ENCODE data around the gene MACROD2. TPM values are rescaled to one million over a fixed set of nuclear protein-coding genes. Genes with fewer than 3 reads are reported as not detected.
"Not testable (repeated sequence)": the region's sequence is repeated elsewhere in the genome, so short reads cannot be mapped to it uniquely, and the experiment has no call there.

MACROD2 gene
- total RNA-seq, 1 donor from 2014 or later = 17.1 TPM

DNA sequence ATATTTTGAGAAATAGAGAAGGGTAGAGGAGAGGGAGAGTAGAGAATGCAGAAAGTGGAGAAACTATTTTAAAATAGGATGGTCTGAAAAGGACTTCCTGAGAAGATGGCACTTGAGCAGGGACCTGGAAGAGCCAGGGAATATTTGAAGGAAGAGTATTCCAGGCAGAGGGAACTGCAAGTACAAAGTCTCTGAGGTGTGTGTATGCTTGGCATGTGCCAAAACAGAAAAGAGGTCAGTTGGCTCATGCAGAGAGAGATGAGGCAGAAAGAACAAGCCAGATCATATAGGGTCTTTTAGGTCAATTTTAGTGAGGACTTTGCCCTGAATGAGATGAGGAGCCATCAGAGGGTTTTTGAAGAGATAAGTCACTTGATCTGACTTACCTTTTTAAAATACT is 196.2 kb downstream of the MACROD2 start:
- DNase-seq (ENCODE audit: low spot score) = no peak

DNA sequence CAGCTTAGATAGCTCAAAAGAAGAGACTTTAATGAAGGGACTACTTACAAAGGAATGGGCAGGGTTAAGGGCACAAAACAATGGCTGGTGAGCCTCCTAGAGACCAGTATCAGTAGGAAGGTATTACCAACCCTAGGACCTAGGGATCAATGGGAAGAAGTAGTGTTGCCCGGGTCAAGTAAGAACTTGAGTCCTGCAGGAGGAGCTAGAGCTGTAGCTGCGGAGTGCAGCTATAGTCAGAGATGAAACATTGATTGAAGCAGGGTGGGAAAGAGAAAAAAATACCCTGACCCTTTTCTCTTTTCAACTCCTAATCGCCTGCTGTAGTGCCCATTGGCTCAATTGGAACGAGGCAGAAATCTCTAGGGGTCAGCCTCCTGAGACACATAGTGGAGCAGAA is 198.1 kb downstream of the MACROD2 start:
- DNase-seq (ENCODE audit: low spot score) = no peak

DNA sequence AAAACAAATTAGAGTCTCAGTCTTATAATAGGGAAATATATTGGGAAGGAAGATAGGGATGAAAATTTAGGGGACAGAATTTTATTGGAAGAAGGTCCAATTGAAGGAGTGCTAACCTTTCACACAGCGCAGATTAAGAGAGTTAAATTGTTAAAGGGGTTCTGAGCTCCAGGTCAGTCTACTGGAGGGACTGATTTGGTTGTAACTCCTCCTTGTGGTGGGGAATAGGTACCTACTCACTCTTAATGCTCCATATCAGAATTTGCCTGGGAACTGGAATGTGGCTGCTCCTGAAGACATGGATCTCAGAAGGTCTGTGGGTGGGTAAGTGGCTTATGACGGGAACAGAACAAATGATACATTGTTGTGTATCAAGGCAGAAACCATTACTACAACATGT is 198.6 kb downstream of the MACROD2 start:
- DNase-seq (ENCODE audit: low spot score) = no peak

DNA sequence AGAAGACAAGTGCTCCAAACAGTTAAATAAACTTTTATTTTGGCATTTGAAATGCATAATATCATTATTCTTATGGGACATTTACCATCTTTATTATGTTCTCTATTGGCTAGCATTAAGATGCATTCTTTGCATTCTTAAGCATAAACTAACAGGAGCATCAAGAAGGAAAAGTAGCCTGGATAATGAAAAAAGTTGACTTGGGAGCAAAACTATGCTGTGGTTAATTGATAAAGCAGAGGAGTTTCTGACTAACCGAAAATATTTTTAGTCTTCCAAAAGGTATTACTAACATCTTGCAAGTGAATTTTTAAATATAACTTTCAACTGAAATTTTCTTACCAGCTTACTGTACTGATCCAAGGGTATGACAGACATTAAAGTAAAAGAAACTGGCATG is 201.8 kb downstream of the MACROD2 start:
- no peak for DNase-seq (ENCODE audit: low spot score)

DNA sequence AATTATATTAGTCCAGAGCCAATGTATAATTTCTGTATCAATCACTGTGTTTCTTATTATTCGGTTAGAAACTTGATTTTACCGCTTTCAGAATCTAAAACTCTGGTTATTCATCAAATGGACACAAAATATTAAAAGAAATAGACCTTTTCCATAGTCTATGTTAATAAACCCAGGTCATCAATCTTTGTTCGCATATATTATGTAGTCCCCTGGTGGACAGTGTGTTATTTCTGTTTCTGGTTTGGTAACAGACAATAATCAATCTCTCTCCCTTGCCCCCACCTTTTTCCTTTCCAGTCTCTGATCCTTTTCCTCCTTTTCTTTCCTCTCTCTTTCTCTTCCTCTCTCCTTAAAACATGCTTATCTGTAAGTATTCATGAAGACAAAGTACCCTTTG is 203.1 kb downstream of the MACROD2 start:
- no peak for DNase-seq (ENCODE audit: low spot score)

DNA sequence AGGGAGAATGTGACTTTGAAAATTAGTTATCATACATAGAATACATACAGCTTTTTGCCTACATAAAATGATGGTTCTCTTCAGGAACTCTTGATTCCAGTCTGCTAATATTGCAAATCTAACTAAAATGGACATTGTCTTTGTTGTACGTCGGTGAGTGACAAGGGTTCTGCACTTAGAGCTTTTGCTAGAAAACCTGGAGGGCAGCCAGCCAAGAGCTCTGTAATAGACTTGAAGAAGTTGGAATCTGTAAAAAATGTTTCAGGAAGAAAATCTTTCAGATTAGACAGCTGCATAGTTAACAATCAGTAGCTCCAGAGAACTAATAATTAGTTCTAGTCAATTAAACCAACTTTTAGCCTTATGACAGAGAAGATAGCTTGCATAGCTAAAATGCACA is 203.8 kb downstream of the MACROD2 start:
- no peak for DNase-seq (ENCODE audit: low spot score)

DNA sequence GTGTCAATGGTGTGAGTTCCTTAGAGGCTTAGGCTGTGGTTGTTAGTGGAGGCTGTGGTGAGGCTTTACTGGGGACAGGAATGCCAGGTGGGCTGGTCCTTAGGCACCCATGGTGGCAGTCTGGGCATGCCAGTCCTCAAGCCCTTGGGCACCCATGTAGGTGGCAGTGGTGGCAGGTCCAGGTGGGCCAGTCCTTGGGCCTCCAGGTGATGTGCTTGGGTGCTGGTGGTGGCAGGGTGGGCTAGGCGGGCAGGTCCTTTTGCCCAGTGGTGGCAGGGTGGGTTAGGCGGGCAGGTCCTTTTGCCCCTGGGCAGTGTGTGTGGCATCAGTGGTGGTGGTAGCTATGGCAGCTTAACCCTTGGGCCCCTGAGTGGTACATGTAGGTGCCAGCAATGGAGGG is 208.3 kb downstream of the MACROD2 start:
- DNase-seq (ENCODE audit: low spot score) = no peak

DNA sequence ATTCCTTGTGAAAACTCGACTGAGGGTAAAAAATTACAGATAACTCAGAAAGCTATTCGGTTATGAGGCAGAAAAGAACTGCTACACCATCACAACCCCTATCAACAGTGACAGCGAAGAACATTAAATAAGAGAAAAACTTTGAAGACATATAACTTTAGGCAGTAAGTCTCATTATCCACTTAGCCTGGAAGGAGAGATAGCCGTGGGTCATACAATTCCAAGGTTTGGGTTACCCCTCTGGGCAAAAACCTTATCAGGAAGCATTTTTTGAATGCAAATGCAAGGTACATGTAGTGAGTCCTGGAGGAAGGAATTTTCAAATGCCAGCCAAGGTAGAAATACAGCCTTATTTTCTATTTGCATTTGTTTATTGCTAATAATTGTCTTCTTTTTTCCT is 212.3 kb downstream of the MACROD2 start:
- no peak for DNase-seq (ENCODE audit: low spot score)

DNA sequence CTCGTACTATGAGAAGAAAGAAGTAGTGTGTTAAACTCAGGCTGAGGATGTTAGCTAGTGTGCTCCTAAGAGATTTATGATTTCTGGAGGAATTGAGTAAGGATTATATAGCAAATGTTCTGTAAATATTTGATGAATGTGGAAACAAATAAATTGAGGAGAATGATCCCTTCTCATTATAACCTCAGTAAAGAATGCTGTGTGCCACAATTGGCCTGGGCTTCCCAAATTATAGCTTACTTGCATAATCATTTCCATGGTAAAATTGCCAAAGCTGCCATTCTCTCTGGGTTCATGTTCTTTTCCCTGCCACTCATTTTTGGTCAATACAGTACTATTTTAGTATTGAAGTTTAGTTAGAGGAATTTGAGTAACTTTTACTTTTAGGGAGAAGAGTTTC is 213.6 kb downstream of the MACROD2 start:
- DNase-seq (ENCODE audit: low spot score) = no peak

DNA sequence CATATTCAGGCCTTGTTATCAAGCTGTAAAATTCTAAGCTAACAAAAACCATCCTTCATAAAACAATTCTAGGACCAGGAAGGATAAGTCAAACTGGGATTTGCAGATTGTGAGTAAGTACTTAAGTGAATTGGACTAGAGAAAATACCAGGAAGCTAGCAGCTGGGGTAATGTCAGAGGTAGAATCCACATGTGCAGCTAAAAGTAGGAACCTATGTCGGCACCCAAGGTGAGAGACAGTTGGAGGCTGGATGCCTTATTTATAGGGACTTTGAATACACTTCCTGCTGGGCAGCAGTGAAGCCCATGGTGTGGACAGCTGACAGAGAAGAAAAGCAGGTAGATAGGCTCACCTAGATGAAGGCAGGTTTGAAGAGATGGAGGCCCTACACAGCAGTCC is 214.8 kb downstream of the MACROD2 start:
- no peak for DNase-seq (ENCODE audit: low spot score)

DNA sequence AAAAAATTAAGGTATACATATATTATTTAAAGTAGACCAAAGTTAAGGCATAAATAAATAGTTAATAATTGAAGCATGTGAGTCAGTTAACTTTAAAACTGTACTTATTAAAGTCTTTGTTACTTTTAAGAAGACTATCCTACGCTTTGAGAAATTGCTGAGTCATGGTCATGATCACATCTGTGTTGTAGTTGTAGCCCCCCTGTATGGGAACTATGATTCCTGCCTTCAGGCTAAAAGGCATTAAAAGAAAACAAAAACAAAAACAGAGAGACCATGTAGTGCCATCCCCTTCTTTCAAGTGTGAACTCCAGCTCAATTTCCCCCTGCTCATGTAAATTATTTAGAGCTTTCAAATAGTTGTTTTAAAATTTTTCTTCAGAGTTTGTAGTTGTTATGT is 218.7 kb downstream of the MACROD2 start:
- DNase-seq (ENCODE audit: low spot score) = no peak

DNA sequence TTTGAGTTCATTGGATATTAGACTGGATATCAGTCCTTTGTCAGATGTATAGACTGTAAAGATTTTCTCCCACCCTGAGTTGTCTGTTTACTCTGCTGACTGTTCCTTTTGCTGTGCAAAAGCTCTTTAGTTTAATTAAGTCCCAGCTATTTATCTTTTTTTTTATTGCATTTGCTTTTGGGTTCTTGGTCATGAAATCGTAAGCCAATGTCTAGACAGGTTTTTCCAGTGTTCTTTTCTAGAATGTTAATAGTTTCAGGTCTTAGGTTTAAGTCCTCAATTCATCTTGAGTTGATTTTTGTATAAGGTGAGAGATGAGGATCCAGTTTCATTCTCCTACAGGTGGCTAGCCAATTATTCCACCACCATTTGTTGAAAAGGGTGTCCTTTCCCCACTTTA is 220.6 kb downstream of the MACROD2 start:
- DNase-seq (ENCODE audit: low spot score) = not testable (repeated sequence)

DNA sequence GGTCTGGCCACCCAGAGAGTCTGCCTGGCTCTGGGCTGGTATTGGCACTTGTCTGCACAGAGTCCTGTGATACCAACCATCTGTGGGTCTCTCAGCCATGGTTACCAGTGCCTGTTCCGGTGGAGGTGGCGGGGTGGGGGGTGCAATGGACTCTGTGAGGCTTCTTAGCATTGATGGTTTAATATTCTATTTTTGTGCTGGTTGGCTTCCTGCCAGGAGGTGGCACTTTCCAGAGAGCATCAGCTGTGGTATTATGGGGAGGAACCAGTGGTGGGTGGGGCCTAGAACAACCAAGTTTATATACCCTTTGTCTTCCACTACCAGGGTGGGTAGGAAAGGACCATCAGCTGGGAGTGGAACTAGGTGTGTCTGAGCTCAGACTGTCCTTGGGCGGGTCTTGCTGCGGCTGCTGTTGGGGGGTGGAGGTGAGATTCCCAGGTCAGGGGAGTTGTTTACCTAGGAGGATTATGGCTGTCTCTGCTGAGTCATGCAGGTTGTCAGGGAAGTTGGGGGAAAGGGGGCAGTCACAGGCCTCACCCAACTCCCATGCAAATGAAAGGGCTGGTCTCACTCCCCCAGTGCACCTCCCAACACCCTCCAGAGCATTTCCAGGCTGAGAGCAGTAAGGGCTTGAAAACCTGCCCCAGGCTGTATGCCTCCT is 224.6 kb downstream of the MACROD2 start:
- DNase-seq (ENCODE audit: low spot score) = no peak

DNA sequence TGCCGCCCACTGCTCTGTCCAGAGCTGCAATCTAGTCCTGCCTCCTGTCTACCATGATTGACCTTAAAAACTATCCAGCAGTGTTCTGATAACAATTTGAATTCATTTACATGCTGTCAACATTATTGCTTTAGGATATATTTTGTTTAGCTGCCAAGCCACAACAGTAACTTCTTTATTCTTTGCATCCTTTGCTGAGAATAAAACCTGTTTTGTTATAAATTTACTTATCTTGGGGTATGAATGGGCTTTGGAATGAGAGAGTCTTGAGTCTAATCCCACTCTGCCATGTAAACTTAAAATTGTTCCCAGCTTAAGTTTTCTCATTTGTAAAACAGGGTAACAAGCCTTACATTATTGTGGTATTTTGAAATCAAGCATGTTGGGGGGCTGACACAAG is 225.7 kb downstream of the MACROD2 start:
- DNase-seq (ENCODE audit: low spot score) = no peak

DNA sequence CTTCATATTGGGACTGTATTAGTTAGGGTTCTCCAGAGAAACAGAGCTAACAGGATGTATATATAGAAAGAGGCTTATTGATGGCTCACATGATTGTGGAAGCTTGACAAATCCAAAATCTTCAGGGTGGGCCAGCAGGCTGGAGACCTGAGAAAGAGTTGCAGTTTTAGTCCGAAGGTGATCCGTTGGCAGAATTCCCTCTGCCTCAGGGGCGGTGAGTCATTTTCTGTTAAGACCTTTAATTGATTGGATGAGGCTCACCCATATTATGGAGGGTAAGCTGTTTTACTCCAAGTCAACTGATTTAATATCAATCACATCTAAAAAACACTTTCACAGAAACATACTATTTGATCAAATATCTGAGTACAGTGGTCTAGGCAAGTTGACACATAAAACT is 228.5 kb downstream of the MACROD2 start:
- DNase-seq (ENCODE audit: low spot score) = no peak

DNA sequence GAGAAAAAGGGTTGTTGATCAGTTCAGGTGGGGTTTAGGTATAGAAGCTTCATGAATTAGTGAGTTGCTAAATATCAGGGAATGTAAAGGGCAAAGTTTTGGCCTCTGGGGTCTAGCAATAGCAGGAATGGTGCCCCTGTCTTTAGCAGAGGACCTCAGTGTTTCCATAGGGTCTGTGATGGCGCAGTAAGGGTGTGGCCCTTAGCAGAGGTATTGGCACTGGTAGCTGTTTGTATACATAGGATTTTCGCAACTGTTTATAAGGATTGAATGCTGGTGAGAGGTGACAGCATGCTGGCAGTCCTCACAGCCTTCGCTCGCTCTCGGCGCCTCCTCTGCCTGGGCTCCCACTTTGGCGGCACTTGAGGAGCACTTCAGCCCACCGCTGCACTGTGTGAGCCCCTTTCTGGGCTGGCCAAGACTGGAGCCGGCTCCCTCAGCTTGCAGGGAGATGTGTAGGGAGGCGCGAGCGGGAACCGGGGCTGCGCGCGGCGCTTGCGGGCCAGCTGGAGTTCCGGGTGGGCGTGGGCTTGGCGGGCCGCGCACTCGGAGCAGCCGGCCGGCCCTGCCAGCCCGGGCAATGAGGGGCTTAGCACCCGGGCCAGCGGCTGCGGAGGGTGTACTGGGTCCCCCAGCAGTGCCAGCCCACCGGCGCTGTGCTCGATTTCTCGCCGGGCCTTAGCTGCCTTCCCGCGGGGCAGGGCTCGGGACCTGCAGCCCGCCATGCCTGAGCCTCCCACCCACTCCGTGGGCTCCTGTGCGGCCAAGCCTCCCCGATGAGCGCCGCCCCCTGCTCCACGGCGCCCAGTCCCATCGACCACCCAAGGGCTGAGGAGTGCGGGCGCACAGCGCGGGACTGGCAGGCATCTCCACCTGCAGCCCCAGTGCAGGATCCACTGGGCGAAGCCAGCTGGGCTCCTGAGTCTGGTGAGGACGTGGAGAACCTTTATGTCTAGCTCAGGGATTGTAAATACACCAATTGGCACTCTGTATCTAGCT is 231.0 kb downstream of the MACROD2 start:
- not testable (repeated sequence) for DNase-seq (ENCODE audit: low spot score)

DNA sequence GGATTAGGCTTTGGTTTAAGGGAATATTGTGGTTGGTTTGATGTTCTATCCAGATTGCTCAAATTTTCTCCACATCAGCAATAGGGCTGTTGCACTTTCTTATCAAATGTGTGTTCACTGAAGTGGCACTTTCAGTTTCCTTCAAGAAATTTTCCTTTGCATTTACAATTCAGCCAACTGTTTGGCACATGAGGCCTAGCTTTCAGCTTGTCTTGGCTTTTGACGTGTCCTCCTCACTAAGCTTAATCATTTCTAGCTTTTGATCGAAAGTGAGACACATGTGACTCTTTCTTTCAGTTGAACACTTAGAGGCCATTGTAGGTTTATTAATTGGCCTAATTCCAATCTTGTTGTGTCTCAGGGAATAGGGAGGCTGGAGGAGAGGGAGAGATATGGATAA is 237.3 kb downstream of the MACROD2 start:
- DNase-seq (ENCODE audit: low spot score) = no peak

DNA sequence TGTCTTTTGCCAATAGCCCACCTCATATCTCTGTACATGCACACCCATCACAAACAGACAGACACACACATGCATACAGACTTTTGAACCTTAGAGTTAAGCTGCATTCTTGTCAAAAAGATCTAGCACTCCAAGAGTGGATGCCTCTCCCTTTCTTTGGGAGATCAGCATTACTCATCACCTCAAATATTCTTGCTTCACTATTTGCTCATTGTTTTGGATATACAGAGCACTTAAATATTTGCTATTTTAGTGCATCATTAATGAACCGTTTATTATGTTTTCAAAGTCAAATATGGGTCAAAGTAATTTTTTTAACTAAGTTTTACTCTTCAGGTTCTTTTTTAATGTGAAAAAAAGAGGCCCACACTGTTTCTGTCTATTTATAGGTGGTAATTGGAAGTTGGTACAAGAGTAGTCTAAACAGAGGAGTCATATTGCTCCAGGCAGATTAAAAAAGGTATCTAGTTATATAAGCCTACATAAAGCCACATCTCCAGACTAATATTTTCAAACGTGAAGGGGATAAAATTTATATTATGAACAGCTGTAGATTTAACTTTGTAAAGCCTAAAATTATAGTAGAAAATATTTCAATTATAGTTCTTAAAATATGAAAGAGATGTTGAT is 239.5 kb downstream of the MACROD2 start:
- no peak for DNase-seq (ENCODE audit: low spot score)

DNA sequence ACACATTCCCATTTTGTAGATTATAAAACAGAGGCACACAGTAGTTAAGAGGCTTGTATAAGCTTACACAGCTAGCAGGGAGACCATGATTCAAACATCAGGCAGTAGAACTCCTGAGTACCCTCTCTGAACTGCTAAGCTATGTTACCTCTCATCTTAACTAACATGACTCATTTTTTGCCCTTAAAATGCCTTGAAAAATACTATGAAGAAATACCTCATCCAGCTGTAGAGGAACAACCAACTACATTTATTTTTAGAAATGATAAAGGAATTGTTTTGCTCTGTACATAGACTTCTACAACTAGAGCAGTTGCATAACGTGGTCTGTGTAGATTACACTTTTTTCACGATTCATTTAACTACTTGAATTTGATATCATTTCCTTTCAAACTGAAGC is 240.0 kb downstream of the MACROD2 start:
- DNase-seq (ENCODE audit: low spot score) = no peak

DNA sequence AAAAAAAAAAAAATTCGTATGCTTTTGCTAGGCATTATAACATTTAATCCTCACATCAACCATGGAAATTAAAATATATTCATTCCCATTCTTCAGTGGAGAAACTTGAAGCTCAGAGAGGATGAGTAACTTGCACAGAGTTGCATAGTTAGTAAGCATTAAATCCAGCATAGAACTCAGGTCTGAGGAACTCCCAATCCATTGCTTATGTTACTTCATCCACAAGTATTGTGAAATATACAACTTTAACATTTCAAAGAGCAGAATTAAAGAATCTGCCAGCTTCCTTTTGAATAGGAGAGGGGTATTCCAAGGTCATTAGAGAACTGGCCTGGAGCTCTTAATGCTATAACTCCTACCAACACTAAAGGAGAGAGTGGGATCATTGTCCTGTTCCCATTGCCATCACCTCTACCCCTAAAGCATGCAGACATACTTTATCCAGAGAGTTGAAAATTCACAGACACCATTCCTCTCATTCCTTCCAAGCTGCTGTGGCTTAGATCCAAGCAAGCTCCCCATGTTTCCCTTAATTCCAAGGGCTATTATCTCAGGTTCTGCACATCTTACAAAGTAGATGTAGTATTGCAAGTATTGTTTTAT is 250.2 kb downstream of the MACROD2 start:
- no peak for DNase-seq (ENCODE audit: low spot score)

DNA sequence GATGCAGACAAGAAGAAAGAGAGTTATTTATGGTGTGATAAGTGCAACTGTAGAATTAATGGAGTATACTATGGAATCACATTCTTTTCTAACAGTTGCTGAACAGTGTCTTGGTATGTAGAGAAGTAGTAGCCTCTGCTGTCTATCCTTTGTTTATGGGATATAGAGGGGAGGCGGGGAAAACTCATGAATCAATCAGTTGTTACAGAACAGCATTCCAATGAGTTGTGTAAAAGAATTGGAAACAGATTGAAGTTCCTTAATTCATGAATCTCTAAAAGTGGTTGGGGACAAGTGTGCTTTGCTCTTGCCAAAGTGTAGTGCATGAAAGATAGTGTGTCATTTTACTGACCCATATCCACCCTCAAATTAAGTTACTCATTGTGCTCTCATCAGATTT is 264.4 kb downstream of the MACROD2 start:
- no peak for DNase-seq (ENCODE audit: low spot score)

DNA sequence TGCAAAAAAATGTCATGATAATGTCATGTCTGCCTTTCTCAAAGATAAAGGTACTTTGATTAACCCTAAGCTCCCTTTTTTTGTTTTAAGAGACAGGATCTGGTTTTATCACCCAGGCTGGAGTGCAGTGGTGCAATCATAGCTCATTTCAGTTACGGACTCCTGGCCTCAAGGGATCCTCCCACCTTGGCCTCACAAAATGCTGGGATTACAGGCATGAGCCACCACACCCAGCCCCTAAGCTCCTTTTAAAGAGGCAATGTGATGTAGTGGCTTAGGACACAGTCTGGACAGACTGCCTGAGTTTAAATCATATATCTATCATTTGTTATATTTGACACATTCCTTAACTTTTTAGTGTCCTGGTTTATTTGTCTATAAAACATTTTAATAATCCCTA is 265.1 kb downstream of the MACROD2 start:
- DNase-seq (ENCODE audit: low spot score) = no peak
